Measurements from ENCODE around the gene MYOC. TPM values are rescaled to one million over a fixed set of nuclear protein-coding genes. Genes with fewer than 3 reads are reported as not detected.

Gene MYOC
- total RNA-seq, 1 donor from 2014 or later: not detected

DNA sequence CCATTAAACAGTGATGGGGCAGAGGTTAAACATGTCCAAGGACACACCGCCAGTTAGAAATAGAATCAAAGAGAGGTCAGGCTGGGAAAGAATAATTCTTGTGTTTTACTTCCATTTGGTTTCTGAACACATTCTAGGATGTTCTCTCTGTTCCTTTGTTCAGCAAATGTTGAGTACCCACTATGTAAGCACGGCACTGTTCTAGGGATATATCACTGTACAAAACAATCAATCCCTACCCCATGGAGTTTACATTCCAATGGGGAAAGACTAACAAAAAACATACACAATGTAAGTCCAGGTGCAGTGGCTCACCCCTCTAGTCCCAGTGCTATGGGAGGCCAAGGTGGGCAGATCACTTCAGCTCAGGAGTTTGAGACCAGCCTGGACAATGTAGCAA, 24.3 kb downstream of the MYOC start:
- no peaks in the 10 kb centered on the region for H3K9me3 Mint-ChIP-seq
- H3K27me3 Mint-ChIP-seq: peaks cover 13% of the 10 kb centered on the region
- no peaks in the 10 kb centered on the region for H3K4me1 Mint-ChIP-seq
- ATAC-seq (ENCODE audit: low read depth) (no peak), DNase-seq (no peak)
- no peak overlapping the region for H3K4me3 Mint-ChIP-seq
- intact Hi-C loops (cut with micrococcal nuclease): no loop called here
- POLR2A ChIA-PET: no interaction called here
- TF ChIP-seq, protein P1, sequence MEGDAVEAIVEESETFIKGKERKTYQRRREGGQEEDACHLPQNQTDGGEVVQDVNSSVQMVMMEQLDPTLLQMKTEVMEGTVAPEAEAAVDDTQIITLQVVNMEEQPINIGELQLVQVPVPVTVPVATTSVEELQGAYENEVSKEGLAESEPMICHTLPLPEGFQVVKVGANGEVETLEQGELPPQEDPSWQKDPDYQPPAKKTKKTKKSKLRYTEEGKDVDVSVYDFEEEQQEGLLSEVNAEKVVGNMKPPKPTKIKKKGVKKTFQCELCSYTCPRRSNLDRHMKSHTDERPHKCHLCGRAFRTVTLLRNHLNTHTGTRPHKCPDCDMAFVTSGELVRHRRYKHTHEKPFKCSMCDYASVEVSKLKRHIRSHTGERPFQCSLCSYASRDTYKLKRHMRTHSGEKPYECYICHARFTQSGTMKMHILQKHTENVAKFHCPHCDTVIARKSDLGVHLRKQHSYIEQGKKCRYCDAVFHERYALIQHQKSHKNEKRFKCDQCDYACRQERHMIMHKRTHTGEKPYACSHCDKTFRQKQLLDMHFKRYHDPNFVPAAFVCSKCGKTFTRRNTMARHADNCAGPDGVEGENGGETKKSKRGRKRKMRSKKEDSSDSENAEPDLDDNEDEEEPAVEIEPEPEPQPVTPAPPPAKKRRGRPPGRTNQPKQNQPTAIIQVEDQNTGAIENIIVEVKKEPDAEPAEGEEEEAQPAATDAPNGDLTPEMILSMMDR (IDR thresholded peaks at IDR 0.05): no peak
- H3K36me3 Mint-ChIP-seq (ENCODE audit: low read depth): no peaks in the 10 kb centered on the region
- H3K27ac Mint-ChIP-seq: no peak overlapping the region
- CTCF ChIA-PET: no interaction called here

DNA sequence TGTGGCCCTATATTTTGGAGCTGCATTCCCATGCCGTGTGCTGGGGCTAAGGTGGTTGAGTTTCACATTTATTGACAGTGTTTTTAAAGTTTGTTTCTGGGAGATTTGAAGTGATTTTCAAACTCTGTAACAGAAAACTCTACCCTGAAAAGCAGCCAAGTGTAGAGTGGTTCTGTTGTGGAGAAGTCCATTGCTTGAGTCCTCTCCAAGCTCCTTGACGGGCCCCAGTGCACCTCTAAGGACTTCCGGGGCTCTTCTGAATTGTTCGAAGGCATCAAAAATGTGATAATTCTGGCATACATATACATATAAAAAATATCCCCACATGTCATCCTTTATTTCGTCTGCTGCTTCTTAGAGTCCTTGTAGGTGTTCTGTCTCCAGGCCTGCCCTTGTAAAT, 25.5 kb downstream of the MYOC start:
- intact Hi-C loops (cut with micrococcal nuclease): no loop called here
- H3K27ac Mint-ChIP-seq: no peak overlapping the region
- DNase-seq (no peak), ATAC-seq (ENCODE audit: low read depth) (no peak)
- ChIA-PET POLR2A (no interaction called here), CTCF (no interaction called here)
- peaks cover 13% of the 10 kb centered on the region for H3K27me3 Mint-ChIP-seq
- no peak overlapping the region for H3K4me3 Mint-ChIP-seq
- no peaks in the 10 kb centered on the region for H3K9me3 Mint-ChIP-seq
- TF ChIP-seq, protein P1 (IDR thresholded peaks at IDR 0.05): no peak
- H3K36me3 Mint-ChIP-seq (ENCODE audit: low read depth): no peaks in the 10 kb centered on the region
- no peaks in the 10 kb centered on the region for H3K4me1 Mint-ChIP-seq

DNA sequence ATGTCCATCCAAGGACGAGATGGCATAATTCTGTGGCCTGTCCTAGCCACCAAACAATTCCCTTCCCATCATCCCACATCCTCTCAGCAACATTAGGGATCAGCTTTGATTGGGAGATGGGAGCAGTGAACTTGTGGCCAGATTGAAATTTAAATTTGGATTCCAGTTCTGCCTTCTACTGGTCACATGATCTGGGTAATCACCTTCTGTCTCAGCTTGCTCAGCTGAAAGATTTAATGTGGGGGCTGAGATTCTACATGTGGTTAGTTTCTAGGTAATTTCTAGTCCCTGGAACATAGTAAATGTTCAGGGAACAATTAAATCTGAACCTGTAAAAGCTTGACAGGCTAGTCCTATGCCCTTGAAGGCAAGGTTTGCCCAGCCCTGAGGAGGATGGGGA, 27.3 kb downstream of the MYOC start:
- Mint-ChIP-seq H3K27ac (no peak overlapping the region), H3K36me3 (ENCODE audit: low read depth) (no peaks in the 10 kb centered on the region), H3K4me3 (no peak overlapping the region), H3K27me3 (peaks cover 13% of the 10 kb centered on the region), H3K9me3 (no peaks in the 10 kb centered on the region), H3K4me1 (no peaks in the 10 kb centered on the region)
- DNase-seq (no peak), ATAC-seq (ENCODE audit: low read depth) (no peak)
- intact Hi-C loops (cut with micrococcal nuclease): no loop called here
- TF ChIP-seq, protein P1 (IDR thresholded peaks at IDR 0.05): no peak
- POLR2A ChIA-PET: no interaction called here
- CTCF ChIA-PET: no interaction called here

DNA sequence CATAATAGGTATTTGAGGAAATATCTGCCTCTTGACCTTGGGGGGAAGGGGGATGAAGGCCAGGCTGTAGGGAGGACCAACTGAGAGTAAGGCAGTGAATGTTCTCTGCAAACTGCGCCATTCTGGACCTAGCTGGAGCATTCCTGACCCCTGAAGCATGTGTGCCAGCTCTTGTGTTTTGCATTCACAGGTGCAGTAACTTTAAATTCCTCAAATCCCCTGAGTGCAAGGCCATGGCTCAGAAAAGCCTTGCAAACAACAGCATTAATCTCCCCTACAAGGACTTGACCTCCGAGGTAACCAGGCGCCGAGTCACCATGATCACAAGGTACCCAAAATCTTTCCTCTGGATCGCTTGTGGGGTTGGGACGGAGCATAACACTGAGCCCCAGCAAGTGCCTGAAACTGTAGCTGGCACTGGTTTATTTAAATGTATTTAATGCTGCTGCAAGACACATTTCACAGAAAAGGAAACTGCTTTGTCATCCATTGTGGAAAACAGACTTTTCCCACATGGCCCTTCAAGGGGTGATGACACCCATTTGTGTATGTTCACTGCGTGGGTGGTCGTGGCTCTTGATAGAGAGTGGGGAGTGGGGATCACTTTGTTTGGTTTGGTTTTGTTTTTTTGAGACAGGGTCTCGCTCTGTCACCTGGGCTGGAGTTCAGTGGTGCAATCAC, 28.7 kb downstream of the MYOC start:
- CTCF ChIA-PET: no interaction called here
- ATAC-seq (ENCODE audit: low read depth) (no peak), DNase-seq (no peak)
- POLR2A ChIA-PET: no interaction called here
- intact Hi-C loops (cut with micrococcal nuclease): no loop called here
- Mint-ChIP-seq H3K4me1 (no peaks in the 10 kb centered on the region), H3K4me3 (no peak overlapping the region), H3K9me3 (no peaks in the 10 kb centered on the region), H3K36me3 (ENCODE audit: low read depth) (no peaks in the 10 kb centered on the region), H3K27me3 (peaks cover 5% of the 10 kb centered on the region), H3K27ac (no peak overlapping the region)
- TF ChIP-seq, protein P1 (IDR thresholded peaks at IDR 0.05): no peak

DNA sequence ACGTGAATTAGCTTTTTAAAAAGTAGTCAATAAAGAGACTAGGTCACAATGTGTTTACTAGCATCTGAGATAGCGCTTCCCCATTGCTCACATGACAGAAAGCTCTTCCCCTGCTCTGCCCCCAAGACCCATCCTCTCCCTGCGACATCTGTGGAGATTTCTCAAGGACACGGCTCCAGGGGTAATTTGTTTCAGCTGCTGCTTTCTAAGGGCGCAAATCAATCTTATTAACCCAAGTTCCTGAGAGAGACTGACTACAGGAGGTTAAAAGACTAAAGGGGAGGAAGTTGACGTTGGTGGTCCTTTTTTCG, 30.4 kb downstream of the MYOC start, which contains the start of gene MYOCOS:
MYOCOS (plus strand) TSS at position 92 of the 311 bp plus-strand sequence. CDS start 1,641 bp downstream, outside the sequence.
- Mint-ChIP-seq H3K27me3 (peaks cover 1% of the 10 kb centered on the region), H3K4me3 (no peak within 1 kb of the TSS), H3K9me3 (no peaks in the 10 kb centered on the region), H3K36me3 (ENCODE audit: low read depth) (no peaks in the 10 kb centered on the region), H3K4me1 (no peaks in the 10 kb centered on the region), H3K27ac (no peak within 1 kb of the TSS)
- TF ChIP-seq, protein P1 (IDR thresholded peaks at IDR 0.05): no peak
- DNase-seq (no peak), ATAC-seq (ENCODE audit: low read depth) (no peak)
- ChIA-PET CTCF (no interaction called here), POLR2A (no interaction called here)
- intact Hi-C loops (cut with micrococcal nuclease): no loop called here

All from activated B cell treated with CpG ODN at 0.5 μM for 24 hours (primary cell).